HG02852 (cell line): ENCODE measurements around the gene SOSTDC1.

Experiments used
- ATAC-seq: cut with Tn5 transposase; IDR thresholded peaks from one replicate; pipeline ENCODE4 v1.9.1; 2021; ENCODE audit warnings: mild to moderate bottlenecking, moderate library complexity; ENCODE audit not compliant: unreplicated experiment

The SOSTDC1 gene

GRCh38 chr7:16420649-16421332 lies 44.7 kb downstream of the SOSTDC1 start:
- peak; percentile 83 for ATAC-seq

- no peak for ATAC-seq
Observed at GRCh38 chr7:16420329-16420648, 45.2 kb downstream of the SOSTDC1 start.

- no peak for ATAC-seq
Observed at GRCh38 chr7:16419859-16420258, 45.7 kb downstream of the SOSTDC1 start.

GRCh38 chr7:16419126-16419525 lies 46.4 kb downstream of the SOSTDC1 start:
- no peak for ATAC-seq

- no peak for ATAC-seq
Observed at GRCh38 chr7:16417906-16418305, 47.6 kb downstream of the SOSTDC1 start.

- ATAC-seq = no peak
Observed at GRCh38 chr7:16416289-16417282, 49.0 kb downstream of the SOSTDC1 start.

- no peak for ATAC-seq
Observed at GRCh38 chr7:16412274-16413254, 53.0 kb downstream of the SOSTDC1 start.
